ENCODE results near the gene ITCH.
"Not testable (repeated sequence)": the region's sequence is repeated elsewhere in the genome, so short reads cannot be mapped to it uniquely, and the experiment has no call there.

The ITCH gene

GRCh38 chr20:34344238-34344637 is 18.8 kb upstream of the ITCH start:
- no peak for DNase-seq

- no peak for DNase-seq
These were observed 17.7 kb upstream of the ITCH start for GRCh38 chr20:34345402-34345736.

DNA sequence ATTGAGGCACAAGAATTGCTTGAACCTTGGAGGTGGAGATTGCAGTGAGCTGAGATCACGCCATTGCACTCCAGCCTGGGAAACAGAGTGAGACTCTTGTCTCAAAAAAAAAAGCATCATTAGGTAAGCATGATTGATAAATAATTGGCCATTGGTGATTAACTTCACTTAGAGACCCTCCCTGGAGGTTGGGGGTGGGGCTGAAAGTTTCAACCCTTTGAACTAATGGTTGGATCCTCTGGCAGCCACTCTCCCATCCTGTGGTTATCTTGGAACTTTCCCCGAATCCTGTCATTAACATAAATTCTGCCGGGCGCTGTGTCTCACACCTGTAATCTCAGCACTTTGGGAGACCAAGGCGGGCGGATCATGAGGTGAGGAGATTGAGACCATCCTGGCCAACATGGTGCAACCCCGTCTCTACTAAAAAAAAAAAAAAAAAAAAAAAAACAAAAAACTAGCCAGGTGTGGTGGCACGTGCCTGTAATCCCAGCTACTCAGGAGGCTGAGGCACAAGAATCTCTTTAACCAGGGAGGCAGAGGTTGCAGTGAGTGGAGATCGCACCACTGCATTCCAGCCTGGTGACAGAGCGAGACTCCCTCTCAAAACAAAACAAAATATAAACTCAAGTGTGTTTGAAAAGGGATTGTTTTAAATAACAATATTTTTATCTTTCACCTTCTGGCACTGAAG is 17.1 kb upstream of the ITCH start:
- DNase-seq, result not testable (repeated sequence)

DNA sequence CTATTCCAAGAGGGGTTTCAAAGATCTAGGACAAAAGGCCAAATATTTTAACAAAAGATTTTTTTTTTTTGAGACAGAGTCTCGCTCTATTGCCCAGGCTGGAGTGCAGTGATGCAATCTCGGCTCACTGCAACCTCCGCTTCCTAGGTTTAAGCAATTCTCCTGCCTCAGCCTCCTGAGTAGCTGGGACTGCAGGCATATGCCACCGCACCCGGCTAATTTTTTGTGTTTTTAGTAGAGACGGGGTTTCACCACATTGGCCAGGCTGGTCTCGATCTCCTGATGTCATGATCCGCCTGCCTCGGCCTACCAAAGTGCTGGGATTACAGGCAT is 16.6 kb upstream of the ITCH start:
- DNase-seq, result not testable (repeated sequence)

- no peak for DNase-seq
These were observed 15.5 kb upstream of the ITCH start for GRCh38 chr20:34347571-34347970.

- no peak for DNase-seq
These were observed 13.0 kb upstream of the ITCH start for GRCh38 chr20:34350095-34350494.

DNA sequence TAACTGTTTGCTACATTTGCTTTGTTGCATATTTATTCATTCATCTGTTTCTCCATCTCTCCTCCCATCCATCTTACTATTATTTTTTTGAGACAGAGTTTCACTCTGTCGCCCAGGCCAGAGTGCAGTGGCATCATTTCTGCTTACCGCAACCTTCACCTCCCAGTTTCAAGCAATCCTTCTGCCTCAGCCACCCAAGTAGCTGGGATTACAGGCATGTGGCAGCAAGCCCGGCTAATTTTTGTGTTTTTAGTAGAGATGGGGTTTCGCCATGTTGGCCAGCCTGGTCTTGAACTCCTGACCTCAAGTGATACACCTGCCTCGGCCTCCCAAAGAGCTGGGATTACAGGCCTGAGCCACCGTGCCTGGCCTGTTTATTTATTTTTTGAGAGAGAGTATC is 9.6 kb upstream of the ITCH start:
- DNase-seq, result not testable (repeated sequence)

DNA sequence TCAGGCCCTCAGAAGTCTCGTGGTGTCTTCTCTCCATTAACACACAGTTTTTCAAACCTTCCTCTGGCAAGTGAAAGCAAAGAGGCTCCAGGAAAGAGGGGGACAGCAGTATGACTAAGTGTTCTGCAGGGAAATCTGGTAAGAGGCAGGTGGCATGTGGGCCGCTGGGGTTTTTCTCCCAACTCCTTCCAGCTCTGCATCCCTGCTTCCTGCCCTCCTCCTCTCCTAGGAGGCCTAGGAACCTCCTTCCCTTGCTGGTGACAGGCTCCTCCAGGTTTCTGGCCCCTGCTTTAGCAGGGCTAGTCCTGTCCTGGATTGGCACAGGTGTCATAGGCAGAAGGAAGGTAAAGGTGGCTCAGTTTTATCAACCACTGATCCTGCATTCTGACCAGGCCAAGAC is 7.6 kb upstream of the ITCH start:
- DNase-seq, result no peak

- DNase-seq, result not testable (repeated sequence)
These were observed 3.3 kb upstream of the ITCH start for GRCh38 chr20:34359729-34360128.

- no peak for DNase-seq
These were observed 491 bp upstream of the ITCH start for GRCh38 chr20:34362502-34363061.

DNA sequence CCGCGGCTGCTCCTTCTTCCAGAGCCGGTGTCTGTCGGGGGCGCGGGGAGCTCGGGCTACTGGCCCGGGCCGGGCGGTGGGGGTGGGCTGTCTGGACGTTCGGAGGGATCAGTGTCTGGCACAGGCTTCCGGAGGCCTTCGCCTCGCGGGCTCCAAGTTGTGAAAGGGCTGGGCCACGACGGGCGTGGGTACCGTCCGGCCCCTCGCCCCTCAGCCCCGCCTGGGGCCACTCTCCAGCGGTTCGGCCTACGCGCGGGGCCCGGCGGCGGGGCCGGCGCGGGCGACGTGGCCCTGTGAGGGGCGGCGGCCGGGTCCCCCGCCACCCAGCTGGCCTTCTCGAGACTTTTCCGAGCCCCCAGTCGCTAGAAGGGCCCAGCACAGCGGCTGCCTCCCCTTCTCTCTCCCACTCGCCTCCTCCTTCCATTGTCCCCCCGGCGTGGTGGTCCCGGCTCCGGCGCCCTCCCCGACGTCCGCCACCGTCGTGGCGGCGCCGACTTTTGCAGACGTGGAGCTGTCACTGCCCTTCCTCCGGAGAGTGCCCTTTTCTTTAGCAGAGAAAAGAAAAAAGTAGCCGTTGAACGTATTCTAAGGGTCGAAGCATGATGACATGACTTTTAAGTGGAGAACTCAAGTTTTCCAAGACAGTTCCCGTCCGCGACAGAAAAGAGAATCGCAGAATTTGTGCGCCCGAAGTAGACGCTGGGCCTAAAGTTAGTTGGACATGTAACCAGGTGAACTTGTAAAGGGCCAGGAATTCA is 571 bp downstream of the ITCH start:
- DNase-seq, result no peak

DNA sequence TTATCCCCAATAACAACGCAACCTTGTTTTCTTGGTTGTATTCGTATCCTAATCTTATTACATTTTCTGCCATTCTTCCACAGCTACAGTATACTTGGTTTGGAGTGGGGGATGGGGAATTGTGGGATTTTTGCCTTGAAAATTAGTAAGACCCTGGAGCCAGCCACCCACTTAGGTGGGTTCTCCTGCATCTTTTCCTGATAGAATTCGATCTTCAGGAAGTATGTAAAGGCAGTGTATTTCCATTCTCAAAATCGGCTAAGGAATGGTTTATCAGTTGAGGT is 1.1 kb downstream of the ITCH start:
- no peak for DNase-seq

- DNase-seq, result no peak
These were observed 2.7 kb downstream of the ITCH start for GRCh38 chr20:34365765-34366213.

DNA sequence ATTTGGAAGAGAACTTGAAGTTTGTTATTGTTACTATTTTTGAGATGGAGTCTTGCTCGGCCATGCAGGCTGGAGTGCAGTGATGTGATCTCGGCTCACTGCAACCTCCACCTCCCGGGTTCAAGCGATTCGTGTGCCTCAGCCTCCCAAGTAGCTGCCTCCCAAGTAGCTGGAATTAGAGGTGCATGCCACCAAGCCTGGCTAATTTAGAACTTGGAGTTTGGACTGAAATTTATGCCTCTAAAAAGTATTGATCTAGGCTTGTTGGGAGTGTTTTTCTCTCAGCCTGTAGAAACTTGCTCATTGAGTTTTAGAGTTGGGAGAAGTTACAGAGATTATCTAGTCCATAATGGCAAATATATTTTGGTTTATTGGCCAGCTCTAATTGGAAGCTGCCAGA is 4.1 kb downstream of the ITCH start:
- DNase-seq, result no peak

- not testable (repeated sequence) for DNase-seq
These were observed 4.8 kb downstream of the ITCH start for GRCh38 chr20:34367911-34368310.

DNA sequence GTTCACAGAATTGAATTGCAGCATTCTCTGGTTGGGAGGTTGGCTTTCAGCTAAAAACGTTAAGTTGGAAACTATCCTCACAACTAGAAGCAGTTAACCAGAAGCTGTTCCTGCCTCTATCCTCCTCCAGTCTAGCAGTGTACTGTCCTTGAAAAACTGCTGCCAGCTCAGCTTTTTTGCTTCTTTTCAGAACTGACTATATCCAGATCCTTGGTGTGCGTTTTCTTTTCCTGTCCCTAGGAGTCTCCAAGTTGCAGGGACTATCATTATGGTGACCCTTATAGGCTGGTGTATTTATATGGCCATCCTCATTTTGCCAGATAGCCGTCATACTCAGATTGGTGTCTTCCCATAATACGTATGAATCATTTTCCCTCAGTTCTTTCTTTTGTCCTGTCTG is 5.5 kb downstream of the ITCH start:
- DNase-seq, result no peak

GRCh38 chr20:34369265-34369664 is 6.2 kb downstream of the ITCH start:
- DNase-seq, result no peak

DNA sequence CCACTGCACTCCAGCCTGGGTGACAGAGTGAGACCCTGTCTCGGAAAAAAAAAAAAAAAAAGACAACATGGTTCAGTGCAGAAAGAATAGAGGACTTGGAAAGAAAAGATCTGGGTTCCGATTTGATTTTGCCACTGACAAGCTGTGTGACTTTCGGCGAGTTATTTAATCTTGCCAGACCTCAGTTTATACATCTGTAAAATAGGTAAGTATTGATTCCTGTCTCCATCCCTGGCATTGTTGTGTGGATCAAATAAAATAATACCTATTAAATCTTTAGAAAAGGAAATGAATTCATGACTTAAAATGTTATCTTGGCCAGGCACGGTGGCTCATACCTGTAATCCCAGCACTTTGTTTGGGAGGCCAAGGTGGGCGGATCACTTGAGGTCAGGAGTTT is 7.0 kb downstream of the ITCH start:
- no peak for DNase-seq

DNA sequence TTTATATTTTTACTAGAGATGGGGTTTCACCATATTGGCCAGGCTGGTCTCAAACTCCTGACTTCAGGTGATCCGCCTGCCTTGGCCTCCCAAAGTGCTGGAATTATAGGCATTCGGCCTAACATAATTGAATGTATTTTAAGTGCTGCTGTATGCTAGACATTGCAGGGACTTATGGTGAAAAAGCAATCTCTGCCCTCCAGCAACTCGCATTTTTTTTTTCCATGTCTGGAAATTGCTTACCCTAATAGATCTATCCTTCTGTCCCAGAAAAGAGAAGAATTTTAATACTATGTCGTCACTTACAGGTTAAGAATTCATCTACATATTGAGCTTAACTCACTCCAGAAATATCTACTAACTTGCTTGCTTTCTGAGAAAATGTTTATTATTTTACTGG is 10.4 kb downstream of the ITCH start:
- DNase-seq, result no peak

GRCh38 chr20:34374209-34374760 is 11.2 kb downstream of the ITCH start:
- DNase-seq, result no peak

GRCh38 chr20:34375977-34376430 is 12.9 kb downstream of the ITCH start:
- no peak for DNase-seq

DNA sequence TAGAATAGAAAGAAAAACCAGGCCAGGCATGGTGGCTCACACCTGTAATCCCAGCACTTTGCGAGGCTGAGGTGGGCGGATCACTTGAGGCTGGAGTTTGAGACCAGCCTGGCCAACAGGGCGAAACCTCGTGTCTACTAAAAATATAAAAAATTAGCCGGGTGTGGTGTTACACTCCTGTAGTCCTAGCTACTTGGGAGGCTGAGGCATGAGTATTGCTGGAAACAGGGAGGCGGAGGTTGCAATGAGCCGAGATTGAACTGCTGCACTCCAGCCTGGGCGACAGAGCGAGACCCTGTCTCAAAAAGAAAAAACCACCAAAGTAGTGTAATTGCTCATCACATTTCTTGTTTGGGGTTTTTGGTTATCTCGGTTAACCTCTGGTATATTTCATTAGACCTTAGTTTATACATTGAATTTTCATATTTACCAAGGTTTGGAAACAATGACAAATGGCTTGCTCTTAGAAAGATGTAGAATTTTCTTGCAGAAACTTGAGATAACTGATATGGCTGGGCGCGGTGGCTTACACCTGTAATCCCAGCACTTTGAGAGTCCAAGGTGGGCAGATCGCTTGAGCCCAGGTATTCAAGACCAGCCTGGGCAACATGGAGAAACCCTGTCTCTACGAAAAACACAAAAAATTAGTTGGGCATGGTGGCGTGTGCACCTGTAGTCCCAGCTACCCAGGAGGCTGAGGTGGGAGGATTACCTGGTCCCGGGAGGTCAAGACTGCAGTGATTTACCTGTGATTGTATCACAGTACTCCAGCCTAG is 14.2 kb downstream of the ITCH start:
- no peak for DNase-seq

- no peak for DNase-seq
These were observed 19.1 kb downstream of the ITCH start for GRCh38 chr20:34382174-34382573.
